Adrenal gland (tissue), 12 donors: ENCODE measurements around the gene FAM181A. TPM values are rescaled to one million over a fixed set of nuclear protein-coding genes. Genes with fewer than 3 reads are reported as not detected.

Experiments
- DNase-seq, 7 donors: peaks; one replicate each; pipeline ENCODE4 v3.0.0-alpha.2; 2019 to 2020
- H3K27ac ChIP-seq, 5 donors: fragments of 200-600 bp; sonication (generic) in 4 of 5; 1 replicate in 3 of 5; 2 replicates in 2 of 5; pipeline versions ENCODE4 v1.5.1 to v1.8.0; 2016 to 2020; ENCODE audit warnings: mild to moderate bottlenecking in 1 of 5
- H3K27me3 ChIP-seq: fragments of 200-600 bp; 2 replicates; pipeline ENCODE4 v1.8.0; 2021
- H3K36me3 ChIP-seq, 2 donors: fragments of 200-600 bp; replicated peaks in 1 of 2; 1 replicate in 1 of 2; 2 replicates in 1 of 2; pipeline versions ENCODE4 v1.5.1 to v1.8.0; 2018 to 2022
- H3K4me1 ChIP-seq, 2 donors: fragments of 200-600 bp; replicated peaks in 1 of 2; 1 replicate in 1 of 2; 2 replicates in 1 of 2; pipeline versions ENCODE4 v1.5.1 to v1.8.0; 2018 to 2021
- H3K4me3 ChIP-seq, 4 donors: fragments of 200-600 bp; sonication (generic) in 3 of 4; one replicate each; pipeline ENCODE4 v1.5.1; 2016 to 2018
- H3K9me3 ChIP-seq, 3 donors: fragments of 200-600 bp; sonication (generic) in 1 of 3; replicated peaks in 1 of 3; 1 replicate in 2 of 3; 2 replicates in 1 of 3; pipeline versions ENCODE4 v1.5.1 to v1.8.0; 2016 to 2021
- CTCF ChIP-seq, 6 experiments: fragments of 450-650 bp in 4 of 6; fragments of 200-600 bp in 2 of 6; sonication (generic) in 1 of 6; IDR thresholded peaks; 1 replicate in 5 of 6; 2 replicates in 1 of 6; pipeline versions ENCODE4 v1.5.1 to v1.8.0; 2016 to 2021; ENCODE audit warnings: antibody characterized with exemption in 6 of 6, mild to moderate bottlenecking in 2 of 6, moderate library complexity in 1 of 6
- POLR2A ChIP-seq, 2 donors: fragments of 450-650 bp; IDR thresholded peaks; one replicate each; pipeline ENCODE4 v1.6.1; 2017; ENCODE audit warnings: antibody characterized with exemption in 2 of 2, mild to moderate bottlenecking in 2 of 2, moderate library complexity in 1 of 2
- WGBS, 4 donors: extraction: QIAGEN DNeasy Blood & Tissue Kit in 2 of 4; methylation state at CpG; one replicate each; pipeline versions ENCODE4 v1.1.5 to v1.1.7; 2013 to 2017; 5-methylcytosine and 5-hydroxymethylcytosine counted together
- intact Hi-C, 2 donors: fragments of 100-400 bp; cut with DNase I; formaldehyde crosslinking; loops; one replicate each; pipeline versions ENCODE4 v1.14.1 to v1.15.0; 2022 to 2023
- polyA plus RNA-seq, 3 donors: library from polyadenylated mRNA; stranded (reverse); fragments of 200-250 nt in 2 of 3; fragments of 350-450 nt in 1 of 3; fragmentation: Illumina TruSeq in 1 of 3; extraction: RNeasy Lipid Tissue Mini Kit (QIAGEN cat#74804) in 1 of 3; gene quantifications; one replicate each; pipeline ENCODE4 v1.2.3, GENCODE V29; 2013 to 2014
- total RNA-seq, 9 donors: library from RNA; depleted of rRNA in 4 of 9; stranded (reverse); fragments of >200 nt in 4 of 9; fragments of 120-200 nt in 1 of 9; fragmentation: NEBNext Ultra II Directional in 1 of 9; extraction: Animal tissue kit (Norgen Biotek cat#: 25700) in 1 of 9; gene quantifications; one replicate each; pipeline versions ENCODE4 v1.1.0 to v1.2.4, GENCODE V29; 2013 to 2023
- donor health status: healthy with polysubstance abuse.
- donor health status: Bipolar disorder and iron deficiency.
- donor health status: DM: yes; HTN: yes; CAD: no.
- donor health status: DM: no; HTN: no; CAD: no.
- donor health status: DM: no; HTN: no; CAD: no.
- donor health status: DM: yes; HTN: yes; CAD: no.

FAM181A gene
- total and polyA plus RNA-seq, 12 donors = not detected

DNA sequence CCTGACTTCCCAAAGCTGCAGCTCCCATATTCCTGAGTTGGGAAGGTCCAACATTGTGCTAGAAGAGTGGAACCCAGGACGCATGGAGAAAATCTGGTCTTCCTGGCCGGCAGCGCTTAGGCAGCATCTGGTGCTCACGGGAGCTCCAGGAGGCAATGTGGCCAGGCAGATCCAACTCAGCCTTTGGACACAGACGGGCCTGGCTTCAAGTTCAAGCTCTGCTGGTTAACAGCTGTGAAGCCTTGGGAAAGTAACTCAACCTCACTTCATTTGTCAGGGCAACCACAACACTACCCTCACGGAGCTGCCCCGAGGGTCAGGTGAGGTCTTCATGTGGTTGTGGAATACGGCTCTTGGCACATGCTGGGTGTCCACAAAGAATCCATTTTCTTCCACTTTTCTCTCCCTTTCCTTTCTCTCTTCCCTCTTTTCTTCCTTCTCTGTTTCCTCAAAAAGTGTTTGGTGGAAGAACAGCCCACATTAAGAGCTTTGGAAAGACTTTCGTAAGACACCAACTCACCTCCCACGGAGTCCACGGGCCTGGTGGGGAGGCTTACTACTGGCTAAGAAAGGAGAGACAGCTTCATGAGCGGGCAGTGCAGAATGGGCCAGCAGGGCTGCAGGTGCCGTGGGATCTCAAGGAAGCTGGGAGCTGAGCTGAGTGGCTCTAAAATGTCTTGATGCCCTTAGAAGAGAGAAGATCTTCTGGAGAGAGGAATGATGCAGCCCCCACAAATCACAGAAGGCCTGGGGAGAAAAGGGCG lies 2.4 kb upstream of the FAM181A start:
- Histone ChIP-seq H3K4me1 (no peaks in the 10 kb centered on the region), H3K4me3 (no peak overlapping the region), H3K9me3 (no peaks in the 10 kb centered on the region), H3K27ac (no peak overlapping the region), H3K36me3 (no peaks in the 10 kb centered on the region), H3K27me3 (no peaks in the 10 kb centered on the region)
- intact Hi-C loops = no loop called here
- 87 to 90% (median 90%) methylated on average over 13 to 14 of the region's 14 CpGs for WGBS, 4 donors
- no peak for TF ChIP-seq POLR2A (IDR thresholded peaks at IDR 0.05)
- TF ChIP-seq CTCF (IDR thresholded peaks at IDR 0.05) = no peak
- DNase-seq = no peak

DNA sequence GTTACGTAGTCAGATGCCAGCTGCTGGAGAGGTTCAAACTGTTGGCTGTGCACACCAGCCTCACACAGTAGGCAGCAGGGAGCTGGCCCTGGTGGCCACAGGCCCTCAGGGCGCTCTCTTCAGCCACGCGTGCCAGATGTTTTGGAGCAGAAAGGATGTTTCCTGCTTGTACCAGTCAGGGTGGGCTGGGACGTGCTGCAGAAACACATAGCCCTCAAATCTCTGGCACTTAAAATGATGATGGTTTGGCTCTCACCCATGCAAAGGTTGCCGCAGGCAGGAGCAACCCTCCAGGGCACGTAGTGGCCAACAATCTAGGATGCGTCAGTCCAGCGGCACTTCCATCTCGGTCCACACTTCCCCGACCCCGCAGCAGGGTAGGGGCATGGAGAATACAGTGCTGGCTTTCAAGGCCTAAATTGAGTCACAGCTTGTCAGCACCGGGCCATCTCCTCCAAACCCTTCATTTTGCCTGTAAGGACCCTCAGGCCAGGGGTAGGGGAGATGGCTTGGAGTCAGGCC lies 1.7 kb upstream of the FAM181A start:
- H3K27me3 ChIP-seq = no peaks in the 10 kb centered on the region
- no peaks in the 10 kb centered on the region for H3K36me3 ChIP-seq
- WGBS, 4 donors = 80 to 94% (median 87%) methylated on average over 6 to 13 of the region's 13 CpGs
- no peak overlapping the region for H3K4me3 ChIP-seq
- H3K9me3 ChIP-seq = no peaks in the 10 kb centered on the region
- intact Hi-C loops = no loop called here
- TF ChIP-seq POLR2A (IDR thresholded peaks at IDR 0.05) (no peak), CTCF (IDR thresholded peaks at IDR 0.05) (no peak)
- no peak for DNase-seq
- no peak overlapping the region for H3K27ac ChIP-seq
- H3K4me1 ChIP-seq = no peaks in the 10 kb centered on the region

GRCh38 chr14:93926245-93926872 lies 785 bp upstream of the FAM181A start:
- H3K27ac ChIP-seq = no peak overlapping the region
- no peaks in the 10 kb centered on the region for H3K4me1 ChIP-seq
- 73 to 88% (median 86%) methylated on average over 14 to 21 of the region's 21 CpGs for WGBS, 4 donors
- no peaks in the 10 kb centered on the region for H3K36me3 ChIP-seq
- intact Hi-C loops = no loop called here
- no peaks in the 10 kb centered on the region for H3K9me3 ChIP-seq
- H3K27me3 ChIP-seq = no peaks in the 10 kb centered on the region
- TF ChIP-seq CTCF (IDR thresholded peaks at IDR 0.05) (no peak), POLR2A (IDR thresholded peaks at IDR 0.05) (no peak)
- DNase-seq = no peak
- H3K4me3 ChIP-seq = no peak overlapping the region

DNA sequence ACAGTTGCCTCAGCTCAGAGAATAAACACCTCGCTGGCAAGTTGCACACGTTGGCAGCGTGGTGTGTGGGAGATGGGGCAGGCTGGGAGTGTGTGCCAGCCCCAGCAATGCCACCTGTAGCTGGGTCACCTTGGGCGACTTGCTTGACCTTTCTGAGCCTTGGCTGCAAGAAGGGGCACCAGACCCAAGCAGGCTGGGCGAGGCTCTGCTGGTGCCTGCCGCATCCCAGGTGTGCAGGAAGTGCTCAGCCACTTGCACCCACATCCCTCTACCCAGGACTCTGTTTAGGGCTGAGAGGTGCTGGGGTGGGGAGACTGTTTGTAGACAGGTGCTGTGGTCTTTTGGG lies 629 bp downstream of the FAM181A start:
- WGBS, 4 donors = 63 to 80% (median 72%) methylated on average over 3 to 6 of the region's 6 CpGs
- Histone ChIP-seq H3K4me1 (no peaks in the 10 kb centered on the region), H3K27ac (no peak overlapping the region), H3K27me3 (no peaks in the 10 kb centered on the region), H3K9me3 (no peaks in the 10 kb centered on the region), H3K36me3 (no peaks in the 10 kb centered on the region), H3K4me3 (no peak overlapping the region)
- intact Hi-C loops = no loop called here
- no peak for DNase-seq
- no peak for TF ChIP-seq CTCF (IDR thresholded peaks at IDR 0.05)
- TF ChIP-seq POLR2A (IDR thresholded peaks at IDR 0.05) = no peak
